A549 (cell line): ENCODE measurements around the gene TLR5. TPM values are rescaled to one million over a fixed set of nuclear protein-coding genes. Genes with fewer than 3 reads are reported as not detected.
"Not testable (repeated sequence)": the region's sequence is repeated elsewhere in the genome, so short reads cannot be mapped to it uniquely, and the experiment has no call there.

Experiments
- ATAC-seq, 2 experiments: fragments of 200-7000 bp in 1 of 2; fragments of >200 bp in 1 of 2; cut with Nextera tagmentation in 1 of 2; cut with Tn5 transposase in 1 of 2; 3 replicates each; pipeline versions ENCODE4 v1.8.0 to v1.9.1; 2018 to 2020; ENCODE audit warnings: mild to moderate bottlenecking in 1 of 2, moderate library complexity in 1 of 2
- CTCF ChIA-PET: fragments of 300-600 bp; sonication (Branson Sonifier 250); formaldehyde crosslinking; extraction: SDS; loops from one replicate; lab custom pipeline; 2021; ENCODE audit warnings: antibody characterized with exemption, inconsistent platforms; lab: Yijun Ruan, JAX
- POLR2A ChIA-PET: fragments of 350-600 bp; formaldehyde crosslinking; extraction: SDS; loops from one replicate; lab custom pipeline; 2021; ENCODE audit warnings: antibody characterized with exemption, inconsistent platforms; lab: Yijun Ruan, JAX
- DNase-seq, 2 experiments: peaks; one replicate each; pipeline versions ENCODE4 v3.0.0 to v3.0.0-alpha.2; 2011 to 2016; ENCODE audit warnings: low read depth in 1 of 2, low spot score in 1 of 2
- FAIRE-seq: peaks from 2 replicates; lab custom pipeline; 2011; peaks lifted over from hg19 to GRCh38; lab: Jason Lieb, UNC
- H3K27ac ChIP-seq, 2 experiments: fragments of >200 bp; sonication (Bioruptor Twin); formaldehyde crosslinking; 3 replicates each; pipeline ENCODE4 v1.5.1; 2016 to 2017
- H3K4me1 ChIP-seq: fragments of >200 bp; sonication (Bioruptor Twin); formaldehyde crosslinking; 3 replicates; pipeline ENCODE4 v1.6.1; 2016
- H3K4me2 ChIP-seq: fragments of >200 bp; sonication (Bioruptor Twin); formaldehyde crosslinking; 3 replicates; pipeline ENCODE4 v1.6.1; 2016
- H3K4me3 ChIP-seq: fragments of >200 bp; sonication (Bioruptor Twin); formaldehyde crosslinking; 3 replicates; pipeline ENCODE4 v1.5.1; 2016
- H3K9me3 ChIP-seq: fragments of >200 bp; sonication (Bioruptor Twin); formaldehyde crosslinking; 3 replicates; pipeline ENCODE4 v1.6.1; 2016
- BCL3 ChIP-seq: fragments of >200 bp; sonication (Bioruptor Twin); formaldehyde crosslinking; IDR thresholded peaks from 3 replicates; pipeline ENCODE4 v1.6.1; 2016
- CHD4 ChIP-seq: fragments of 200-600 bp; sonication (generic); IDR thresholded peaks from 2 replicates; pipeline ENCODE4 v1.6.1; 2016; ENCODE audit warnings: antibody characterized with exemption, mild to moderate bottlenecking, borderline replicate concordance
- CTCF ChIP-seq: fragments of >200 bp; sonication (Bioruptor Twin); formaldehyde crosslinking; IDR thresholded peaks from 3 replicates; pipeline ENCODE4 v1.5.1; 2016
- EHF ChIP-seq: fragments of 250-450 bp; sonication (Bioruptor Pico); IDR thresholded peaks from 2 replicates; pipeline ENCODE4 v1.5.0; 2020; ENCODE audit warnings: mild to moderate bottlenecking
- FOSB ChIP-seq: fragments of 250-450 bp; sonication (Bioruptor Pico); IDR thresholded peaks from 2 replicates; pipeline ENCODE4 v1.5.0; 2020; ENCODE audit warnings: mild to moderate bottlenecking, moderate library complexity
- FOXS1 ChIP-seq: fragments of 250-450 bp; sonication (Bioruptor Pico); IDR thresholded peaks from 2 replicates; pipeline ENCODE4 v1.5.0; 2020; ENCODE audit warnings: mild to moderate bottlenecking, moderate library complexity
- GATA3 ChIP-seq: IDR thresholded peaks from 2 replicates; pipeline ENCODE4 v1.6.1; 2012; ENCODE audit warnings: borderline replicate concordance
- HDAC2 ChIP-seq: fragments of 200-600 bp; sonication (generic); IDR thresholded peaks from 2 replicates; pipeline ENCODE4 v1.6.1; 2016
- HEYL ChIP-seq: fragments of 250-450 bp; sonication (Bioruptor Pico); IDR thresholded peaks from 2 replicates; pipeline ENCODE4 v1.8.0; 2021; ENCODE audit warnings: mild to moderate bottlenecking, moderate library complexity
- HOXA7 ChIP-seq: fragments of 250-450 bp; sonication (Bioruptor Pico); IDR thresholded peaks from 2 replicates; pipeline ENCODE4 v1.5.0; 2020; ENCODE audit warnings: mild to moderate bottlenecking, moderate library complexity
- HOXB13 ChIP-seq: fragments of 250-450 bp; sonication (Bioruptor Pico); IDR thresholded peaks from 2 replicates; pipeline ENCODE4 v1.5.0; 2020; ENCODE audit warnings: low read depth, mild to moderate bottlenecking, moderate library complexity
- HOXB5 ChIP-seq: fragments of 250-450 bp; sonication (Bioruptor Pico); IDR thresholded peaks from 2 replicates; pipeline ENCODE4 v1.5.0; 2020; ENCODE audit warnings: mild to moderate bottlenecking, moderate library complexity
- JUN ChIP-seq, 2 experiments: fragments of >200 bp; sonication (Bioruptor Twin); formaldehyde crosslinking; IDR thresholded peaks; 2 replicates in 1 of 2; 3 replicates in 1 of 2; pipeline ENCODE4 v1.6.1; 2016 to 2017
- KDM1A ChIP-seq: fragments of 200-600 bp; sonication (generic); IDR thresholded peaks from 2 replicates; pipeline ENCODE4 v1.6.1; 2016; ENCODE audit warnings: low read depth, mild to moderate bottlenecking
- KDM5A ChIP-seq: fragments of 200-600 bp; sonication (generic); IDR thresholded peaks from 2 replicates; pipeline ENCODE4 v1.6.1; 2016; ENCODE audit warnings: antibody characterized with exemption, mild to moderate bottlenecking
- MAX ChIP-seq: IDR thresholded peaks from 2 replicates; pipeline ENCODE4 v1.6.1; 2012
- NFE2L2 ChIP-seq: fragments of 150-350 bp; conservative IDR thresholded peaks from 2 replicates; pipeline ENCODE4 v1.6.1; 2014; ENCODE audit warnings: low read length
- PHF8 ChIP-seq: fragments of 200-600 bp; sonication (generic); IDR thresholded peaks from 2 replicates; pipeline ENCODE4 v1.6.1; 2016; ENCODE audit warnings: low read depth, mild to moderate bottlenecking, antibody characterized with exemption, moderate library complexity, borderline replicate concordance
- RAD21 ChIP-seq, 2 experiments: fragments of >200 bp in 1 of 2; sonication (Bioruptor Twin) in 1 of 2; formaldehyde crosslinking in 1 of 2; IDR thresholded peaks in 1 of 2; conservative IDR thresholded peaks in 1 of 2; 2 replicates in 1 of 2; 3 replicates in 1 of 2; pipeline ENCODE4 v1.6.1; 2012 to 2018; ENCODE audit warnings: inconsistent platforms in 1 of 2
- REST ChIP-seq: fragments of 200-600 bp; sonication (generic); IDR thresholded peaks from 2 replicates; pipeline ENCODE4 v1.6.1; 2016; ENCODE audit warnings: antibody characterized with exemption, mild to moderate bottlenecking, moderate library complexity
- RNF2 ChIP-seq: fragments of 200-600 bp; sonication (generic); IDR thresholded peaks from 2 replicates; pipeline ENCODE4 v1.6.1; 2016; ENCODE audit warnings: low read depth, mild to moderate bottlenecking, antibody characterized with exemption, moderate library complexity, borderline replicate concordance
- SMC3 ChIP-seq: fragments of >200 bp; sonication (Bioruptor Twin); formaldehyde crosslinking; IDR thresholded peaks from 3 replicates; pipeline ENCODE4 v1.6.1; 2018; ENCODE audit warnings: inconsistent platforms
- TFCP2L1 ChIP-seq: fragments of 250-450 bp; sonication (Bioruptor Pico); IDR thresholded peaks from 2 replicates; pipeline ENCODE4 v1.5.0; 2021; ENCODE audit warnings: mild to moderate bottlenecking
- TP53 ChIP-seq: fragments of 250-450 bp; sonication (Bioruptor Pico); IDR thresholded peaks from 2 replicates; pipeline ENCODE4 v1.5.0; 2021; ENCODE audit warnings: mild to moderate bottlenecking, moderate library complexity
- ZFP36 ChIP-seq: fragments of 450-650 bp; IDR thresholded peaks from 2 replicates; pipeline ENCODE4 v1.6.1; 2014; ENCODE audit warnings: borderline replicate concordance; ENCODE audit not compliant: partially characterized antibody
- ZSCAN20 ChIP-seq: fragments of 250-450 bp; sonication (Bioruptor Pico); IDR thresholded peaks from 2 replicates; pipeline ENCODE4 v1.8.0; 2022; ENCODE audit warnings: mild to moderate bottlenecking, moderate library complexity
- WGBS: methylation state at CpG from one replicate; pipeline ENCODE4 v1.1.6; 2017; ENCODE audit errors: missing lambda C conversion rate; 5-methylcytosine and 5-hydroxymethylcytosine counted together
- polyA plus RNA-seq, 4 experiments: library from polyadenylated mRNA; depleted of rRNA in 3 of 4; stranded (reverse); fragments of >200 nt; fragmentation: RNase III in 1 of 4; extraction: RNeasy Plus Mini Kit Qiagen cat#74134 plus additional on column Dnase treatment in 1 of 4; gene quantifications; 2 replicates in 3 of 4; 3 replicates in 1 of 4; pipeline ENCODE4 v1.2.3, GENCODE V29; 2011 to 2017

TLR5 gene
- polyA plus RNA-seq, 2 of the 4 experiments (the other 2 are of a cell fraction), result 0.22 to 1.3 TPM

GRCh38 chr1:223176437-223176836 is 33.4 kb upstream of the TLR5 start (continued):
- TF ChIP-seq TFCP2L1 (no peak), KDM1A (no peak), RNF2 (no peak), HEYL (CRISPR knock-in tag) (no peak), NFE2L2 (no peak), GATA3 (no peak), HOXB5 (CRISPR knock-in tag) (no peak), ZSCAN20 (CRISPR knock-in tag) (no peak), TP53 (CRISPR knock-in tag) (no peak), FOXS1 (CRISPR knock-in tag) (no peak)

GRCh38 chr1:223175633-223176032 is 32.6 kb upstream of the TLR5 start:
- ATAC-seq, result no peak
- no peak for FAIRE-seq
- TF ChIP-seq CHD4 (no peak), EHF (CRISPR knock-in tag) (no peak), PHF8 (no peak), JUN (IDR thresholded peaks at IDR 0.05) (no peak), ZFP36 (no peak), HDAC2 (no peak), BCL3 (no peak), MAX (no peak), REST (no peak)
- H3K9me3 ChIP-seq, result no peaks in the 10 kb centered on the region
- H3K4me1 ChIP-seq, result 0 out of 3 replicates have a peak, but pooled peaks cover 3% of the 10 kb centered on the region
- DNase-seq, result no peak
- H3K27ac ChIP-seq, result no peak overlapping the region
- ChIA-PET POLR2A (no interaction called here), CTCF (interaction anchor here (0.6 to 1.7 kb wide), 16 partner anchors 10 to 511 kb away, joined by 3 to 8 read pairs (median 3); partner anchors contain the start of gene SUSD4)
- no peak overlapping the region for H3K4me3 ChIP-seq
- no peak overlapping the region for H3K4me2 ChIP-seq
- 49% methylated on average over 3 of the region's 3 CpGs for WGBS

GRCh38 chr1:223175032-223175431 is 32.0 kb upstream of the TLR5 start:
- 0 out of 3 replicates have a peak, but pooled peaks cover 3% of the 10 kb centered on the region for H3K4me1 ChIP-seq
- no peak overlapping the region for H3K27ac ChIP-seq
- H3K4me2 ChIP-seq, result no peak overlapping the region
- CTCF ChIA-PET, result interaction anchor here (0.6 to 1.7 kb wide), 19 partner anchors 9 to 511 kb away, joined by 3 to 8 read pairs (median 3); partner anchors contain the start of gene SUSD4
- no peaks in the 10 kb centered on the region for H3K9me3 ChIP-seq
- POLR2A ChIA-PET, result no interaction called here
- DNase-seq (peak in 1 of 2 experiments; percentile 23), ATAC-seq (peak; percentile 64 to 79; a peak in 5 of 6 replicates), FAIRE-seq (no peak)
- H3K4me3 ChIP-seq, result no peak overlapping the region
- peak; percentile 38 for TF ChIP-seq CTCF
- TF ChIP-seq FOSB (CRISPR knock-in tag), result no peak
- TF ChIP-seq KDM5A, result no peak
- TF ChIP-seq SMC3, result peak; percentile 48
- TF ChIP-seq HOXB13 (CRISPR knock-in tag), result no peak
- TF ChIP-seq RAD21 (conservative IDR thresholded peaks at IDR 0.05 in 1 of 2, IDR thresholded peaks at IDR 0.05 in 1 of 2), result peak; percentile 43 to 61
- no peak for TF ChIP-seq HOXA7
- WGBS, result 10% methylated on average over 4 of the region's 4 CpGs

GRCh38 chr1:223169458-223169857 is 26.4 kb upstream of the TLR5 start:
- H3K4me3 ChIP-seq, H3K4me2 ChIP-seq, ATAC-seq, FAIRE-seq, H3K4me1 ChIP-seq, DNase-seq, H3K27ac ChIP-seq, POLR2A ChIA-PET, H3K9me3 ChIP-seq, CTCF ChIA-PET: not testable (repeated sequence)
- WGBS, result 27% methylated on average over 5 of the region's 5 CpGs
